ENCODE measurements around the gene KIF3A. TPM values are rescaled to one million over a fixed set of nuclear protein-coding genes. Genes with fewer than 3 reads are reported as not detected.

The KIF3A gene
- total RNA-seq, 4 donors from 2014 or later = 2.1 to 5.8 (median 4.3) TPM

DNA sequence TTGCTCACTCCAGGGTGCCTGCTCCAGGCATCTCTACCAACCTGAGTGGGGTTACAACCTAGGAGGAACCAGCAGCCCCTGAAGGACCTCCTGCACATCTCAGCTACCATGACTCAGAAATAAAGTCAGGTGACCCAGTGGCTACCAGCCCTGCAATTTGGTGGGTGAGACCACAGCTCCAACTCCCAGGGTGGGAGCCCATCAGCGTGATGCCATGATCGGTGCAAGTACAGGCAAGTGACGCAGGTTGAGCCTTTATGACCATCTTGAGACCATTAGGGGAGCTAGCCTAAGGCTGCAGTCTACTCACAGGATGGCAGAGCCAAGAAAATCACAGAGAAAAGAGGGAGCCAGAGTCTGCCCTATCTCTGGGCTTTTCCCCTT is 31.1 kb upstream of the KIF3A start:
- TF ChIP-seq, protein P1, sequence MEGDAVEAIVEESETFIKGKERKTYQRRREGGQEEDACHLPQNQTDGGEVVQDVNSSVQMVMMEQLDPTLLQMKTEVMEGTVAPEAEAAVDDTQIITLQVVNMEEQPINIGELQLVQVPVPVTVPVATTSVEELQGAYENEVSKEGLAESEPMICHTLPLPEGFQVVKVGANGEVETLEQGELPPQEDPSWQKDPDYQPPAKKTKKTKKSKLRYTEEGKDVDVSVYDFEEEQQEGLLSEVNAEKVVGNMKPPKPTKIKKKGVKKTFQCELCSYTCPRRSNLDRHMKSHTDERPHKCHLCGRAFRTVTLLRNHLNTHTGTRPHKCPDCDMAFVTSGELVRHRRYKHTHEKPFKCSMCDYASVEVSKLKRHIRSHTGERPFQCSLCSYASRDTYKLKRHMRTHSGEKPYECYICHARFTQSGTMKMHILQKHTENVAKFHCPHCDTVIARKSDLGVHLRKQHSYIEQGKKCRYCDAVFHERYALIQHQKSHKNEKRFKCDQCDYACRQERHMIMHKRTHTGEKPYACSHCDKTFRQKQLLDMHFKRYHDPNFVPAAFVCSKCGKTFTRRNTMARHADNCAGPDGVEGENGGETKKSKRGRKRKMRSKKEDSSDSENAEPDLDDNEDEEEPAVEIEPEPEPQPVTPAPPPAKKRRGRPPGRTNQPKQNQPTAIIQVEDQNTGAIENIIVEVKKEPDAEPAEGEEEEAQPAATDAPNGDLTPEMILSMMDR (IDR thresholded peaks at IDR 0.05; ENCODE audit: low read depth) = no peak

- TF ChIP-seq, protein P1 (IDR thresholded peaks at IDR 0.05; ENCODE audit: low read depth) = no peak
Observed at GRCh38 chr5:132767150-132767549, 29.8 kb upstream of the KIF3A start.

DNA sequence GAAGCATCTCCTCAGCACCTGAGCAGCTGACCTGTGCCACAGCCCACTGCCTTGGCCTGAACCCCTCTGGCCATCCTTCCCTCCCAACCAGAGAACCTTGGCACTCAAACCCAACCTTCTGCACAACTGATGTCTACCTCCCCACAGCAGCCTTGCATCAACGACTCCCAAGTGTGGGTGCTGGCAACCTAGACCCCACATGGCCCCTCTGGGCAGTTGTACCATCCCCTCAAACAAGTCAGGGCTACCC is 29.4 kb upstream of the KIF3A start:
- TF ChIP-seq, protein P1 (IDR thresholded peaks at IDR 0.05; ENCODE audit: low read depth) = no peak

GRCh38 chr5:132766020-132766805 is 28.9 kb upstream of the KIF3A start:
- TF ChIP-seq, protein P1 (IDR thresholded peaks at IDR 0.05; ENCODE audit: low read depth) = no peak

- TF ChIP-seq, protein P1 (IDR thresholded peaks at IDR 0.05; ENCODE audit: low read depth) = no peak
Observed at GRCh38 chr5:132765311-132766019, 28.1 kb upstream of the KIF3A start.

- TF ChIP-seq, protein P1 (IDR thresholded peaks at IDR 0.05; ENCODE audit: low read depth) = no peak
Observed at GRCh38 chr5:132764671-132765238, 27.4 kb upstream of the KIF3A start.

- TF ChIP-seq, protein P1 (IDR thresholded peaks at IDR 0.05; ENCODE audit: low read depth) = no peak
Observed at GRCh38 chr5:132764051-132764450, 26.7 kb upstream of the KIF3A start.
